Mesendoderm (in vitro differentiated cells): ENCODE measurements around the gene IMMT. TPM values are rescaled to one million over a fixed set of nuclear protein-coding genes. Genes with fewer than 3 reads are reported as not detected.

Experiments
- DNase-seq: peaks from one replicate; pipeline ENCODE4 v3.0.0; 2013
- H2AK5ac ChIP-seq: 2 replicates; pipeline ENCODE4 v1.6.1; 2013; ENCODE audit warnings: low read length, inconsistent platforms
- H2BK120ac ChIP-seq: 2 replicates; pipeline ENCODE4 v1.6.1; 2013; ENCODE audit warnings: low read depth, mild to moderate bottlenecking, low read length, moderate library complexity, mixed read lengths
- H2BK15ac ChIP-seq: replicated peaks from 2 replicates; pipeline ENCODE4 v1.6.1; 2013; ENCODE audit warnings: low read depth, mild to moderate bottlenecking, moderate library complexity
- H2BK5ac ChIP-seq: 2 replicates; pipeline ENCODE4 v1.6.1; 2013; ENCODE audit warnings: low read length, inconsistent platforms
- H3K18ac ChIP-seq: 2 replicates; pipeline ENCODE4 v1.6.1; 2013; ENCODE audit warnings: mild to moderate bottlenecking, low read length, mixed read lengths
- H3K23ac ChIP-seq: one replicate; pipeline ENCODE4 v1.6.1; 2013; ENCODE audit warnings: low read length
- H3K27ac ChIP-seq: 2 replicates; pipeline ENCODE4 v1.5.1; 2013; ENCODE audit warnings: low read depth, mild to moderate bottlenecking, inconsistent platforms, low read length, moderate library complexity
- H3K27me3 ChIP-seq: 2 replicates; pipeline ENCODE4 v1.6.1; 2013; ENCODE audit warnings: low read length, control low read depth, mild to moderate bottlenecking, inconsistent platforms; ENCODE audit not compliant: insufficient read depth, poor library complexity
- H3K36me3 ChIP-seq: 2 replicates; pipeline ENCODE4 v1.6.1; 2013; ENCODE audit warnings: low read length, inconsistent platforms; ENCODE audit not compliant: control insufficient read depth, insufficient read depth
- H3K4ac ChIP-seq: one replicate; pipeline ENCODE4 v1.6.1; 2013; ENCODE audit warnings: low read depth, mild to moderate bottlenecking, low read length, moderate library complexity
- H3K4me1 ChIP-seq: 2 replicates; pipeline ENCODE4 v1.6.1; 2013; ENCODE audit warnings: low read depth, low read length, inconsistent platforms; ENCODE audit not compliant: control insufficient read depth
- H3K4me2 ChIP-seq: 2 replicates; pipeline ENCODE4 v1.6.1; 2013; ENCODE audit warnings: low read length
- H3K4me3 ChIP-seq: 2 replicates; pipeline ENCODE4 v1.5.1; 2013; ENCODE audit warnings: mild to moderate bottlenecking, low read length
- H3K56ac ChIP-seq: one replicate; pipeline ENCODE4 v1.6.1; 2013; ENCODE audit warnings: low read length
- H3K79me1 ChIP-seq: 2 replicates; pipeline ENCODE4 v1.6.1; 2013; ENCODE audit warnings: low read length, inconsistent platforms
- H3K79me2 ChIP-seq: 2 replicates; pipeline ENCODE4 v1.6.1; 2013; ENCODE audit warnings: mild to moderate bottlenecking, low read length; ENCODE audit not compliant: control insufficient read depth, insufficient read depth
- H3K9ac ChIP-seq: 2 replicates; pipeline ENCODE4 v1.6.1; 2013; ENCODE audit warnings: low read length, inconsistent platforms
- H4K5ac ChIP-seq: one replicate; pipeline ENCODE4 v1.6.1; 2013; ENCODE audit warnings: low read length
- H4K8ac ChIP-seq: one replicate; pipeline ENCODE4 v1.6.1; 2013; ENCODE audit warnings: low read depth, mild to moderate bottlenecking, control low read depth, low read length, moderate library complexity
- WGBS: extraction: QIAGEN DNeasy Blood & Tissue Kit; methylation state at CpG from one replicate; pipeline ENCODE4 v1.1.7; 2013; ENCODE audit warnings: low lambda C conversion rate, missing lambda C conversion rate; ENCODE audit not compliant: insufficient coverage; ENCODE audit errors: extremely low coverage; 5-methylcytosine and 5-hydroxymethylcytosine counted together
- small RNA-seq: library from polyadenylated mRNA; stranded (forward); fragments of <200 nt; extraction: miRNeasy Mini kit (QIAGEN cat#:217004); gene quantifications from one replicate; pipeline ENCODE3, GENCODE V24; 2013; ENCODE audit not compliant: insufficient read depth

The IMMT gene

GRCh38 chr2:86094229-86094628 lies 101.0 kb downstream of the IMMT start:
- H3K23ac ChIP-seq: no peak overlapping the region
- DNase-seq: no peak
- H4K8ac ChIP-seq: no peak overlapping the region
- no peak overlapping the region for H2AK5ac ChIP-seq
- H3K4me2 ChIP-seq: no peak overlapping the region
- H3K56ac ChIP-seq: no peak overlapping the region
- no CpG with 5 or more reads among the region's 1 CpG for WGBS
- peaks cover 2% of the 10 kb centered on the region for H3K36me3 ChIP-seq
- H3K4ac ChIP-seq: no peak overlapping the region
- H2BK15ac ChIP-seq: no peak overlapping the region
- no peak overlapping the region for H2BK120ac ChIP-seq
- no peak overlapping the region for H3K9ac ChIP-seq
- no peaks in the 10 kb centered on the region for H3K27me3 ChIP-seq
- H3K79me1 ChIP-seq: peaks cover 2% of the 10 kb centered on the region
- H4K5ac ChIP-seq: no peak overlapping the region
- H3K18ac ChIP-seq: no peak overlapping the region
- no peak overlapping the region for H3K4me3 ChIP-seq
- no peak overlapping the region for H2BK5ac ChIP-seq
- no peak overlapping the region for H3K27ac ChIP-seq
- H3K4me1 ChIP-seq: no peaks in the 10 kb centered on the region
- H3K79me2 ChIP-seq: peaks cover 2% of the 10 kb centered on the region

Small RNA genes within 50 kb of the gene (small RNA-seq; reads per million reads assigned to genes)
- gene MIR4779: not detected
- not detected for gene RF00019
- gene SNORD94: 60.5 reads per million, percentile 95 among the genes with 10 or more reads in this experiment
